Activated T-helper 1 cell treated with anti-CD3 and anti-CD28 coated beads, Interleukin-2, amount 50 U/mL, for 16 hours (primary cell): Measurements from ENCODE around the gene SMIM15.

Experiments
- DNase-seq, 2 donors: peaks; one replicate each; pipeline ENCODE4 v3.0.0-alpha.2; 2020; ENCODE audit warnings: low read depth in 1 of 2, low spot score in 1 of 2

Gene SMIM15

GRCh38 chr5:61160497-61160896, 1.8 kb downstream of the SMIM15 start:
- DNase-seq, result no peak

- no peak for DNase-seq
Observed at GRCh38 chr5:61159836-61160235, 2.4 kb downstream of the SMIM15 start.

GRCh38 chr5:61159070-61159469, 3.2 kb downstream of the SMIM15 start:
- DNase-seq, result no peak

GRCh38 chr5:61151893-61152292, 10.4 kb downstream of the SMIM15 start:
- no peak for DNase-seq

- no peak for DNase-seq
Observed at GRCh38 chr5:61148515-61148914, 13.8 kb downstream of the SMIM15 start.

- DNase-seq, result no peak
Observed at GRCh38 chr5:61142811-61143210, 19.5 kb downstream of the SMIM15 start.

GRCh38 chr5:61142391-61142790, 19.9 kb downstream of the SMIM15 start:
- no peak for DNase-seq

- no peak for DNase-seq
Observed at GRCh38 chr5:61141801-61142200, 20.5 kb downstream of the SMIM15 start.

- DNase-seq, result no peak
Observed at GRCh38 chr5:61139931-61140330, 22.3 kb downstream of the SMIM15 start.

GRCh38 chr5:61139094-61139873, 23.0 kb downstream of the SMIM15 start:
- DNase-seq, result no peak

GRCh38 chr5:61137835-61138234, 24.4 kb downstream of the SMIM15 start:
- no peak for DNase-seq

- DNase-seq, result no peak
Observed at GRCh38 chr5:61132559-61132958, 29.7 kb downstream of the SMIM15 start.

- DNase-seq, result no peak
Observed at GRCh38 chr5:61130289-61130688, 32.0 kb downstream of the SMIM15 start.

GRCh38 chr5:61123145-61123544, 39.1 kb downstream of the SMIM15 start:
- no peak for DNase-seq

- no peak for DNase-seq
Observed at GRCh38 chr5:61120534-61120933, 41.7 kb downstream of the SMIM15 start.

- DNase-seq, result no peak
Observed at GRCh38 chr5:61119066-61119465, 43.2 kb downstream of the SMIM15 start.

- no peak for DNase-seq
Observed at GRCh38 chr5:61115968-61116367, 46.3 kb downstream of the SMIM15 start.

GRCh38 chr5:61114441-61114840, 47.8 kb downstream of the SMIM15 start:
- no peak for DNase-seq
